Activated naive CD4-positive, alpha-beta T cell treated with anti-CD3 and anti-CD28 coated beads, Interleukin-2, amount 50 U/mL, for 72 hours (primary cell): ENCODE results near the gene PCNP. TPM values are rescaled to one million over a fixed set of nuclear protein-coding genes. Genes with fewer than 3 reads are reported as not detected.
"Not testable (repeated sequence)": the region's sequence is repeated elsewhere in the genome, so short reads cannot be mapped to it uniquely, and the experiment has no call there.

ENCODE experiments used
- ATAC-seq, 2 donors: fragments of 150-1000 bp; cut with Tn5 transposase; 2 replicates each; pipeline ENCODE4 v1.10.0; 2021; ENCODE audit warnings: mild to moderate bottlenecking in 2 of 2, moderate library complexity in 2 of 2
- DNase-seq, 2 donors: peaks; one replicate each; pipeline ENCODE4 v3.0.0; 2021 to 2022; ENCODE audit warnings: low spot score in 2 of 2
- H3K27ac Mint-ChIP-seq, 2 donors: one replicate each; pipeline ENCODE4 v1.8.0; 2022; ENCODE audit warnings: mild to moderate bottlenecking in 2 of 2, mixed read lengths in 2 of 2
- H3K36me3 Mint-ChIP-seq, 2 donors: one replicate each; pipeline ENCODE4 v1.8.0; 2022; ENCODE audit warnings: mixed read lengths in 2 of 2
- H3K9me3 Mint-ChIP-seq, 2 donors: one replicate each; pipeline ENCODE4 v1.8.0; 2022; ENCODE audit warnings: mixed read lengths in 2 of 2
- total RNA-seq, 2 donors: library from RNA; stranded (reverse); gene quantifications; one replicate each; pipeline ENCODE4 v1.2.3, GENCODE V29; 2022

Gene PCNP
- 100 to 1,000 TPM; 199 to 209 TPM for total RNA-seq

GRCh38 chr3:101573449-101574387 is at the start of gene PCNP:
Gene PCNP, plus strand, starts transcription at chr3:101574180. Its CDS starts 36 bp downstream, at chr3:101574216.
- Mint-ChIP-seq H3K27ac (peak within 1 kb of the TSS; percentile 95 to 97), H3K36me3 (peaks cover 24 to 25% of the 10 kb centered on the region in 2 donors), H3K9me3 (no peaks in the 10 kb centered on the region)
- ATAC-seq (peak; percentile 88 to 89), DNase-seq (peak; percentile 98 to 99)

GRCh38 chr3:101527441-101527840 is 46.5 kb upstream of the PCNP start:
- H3K27ac Mint-ChIP-seq, result no peak overlapping the region
- peaks cover 9 to 29% of the 10 kb centered on the region in 2 donors for H3K9me3 Mint-ChIP-seq
- ATAC-seq, result no peak
- peaks cover 6 to 38% of the 10 kb centered on the region in 2 donors for H3K36me3 Mint-ChIP-seq
- no peak for DNase-seq

GRCh38 chr3:101527906-101528305 is 46.1 kb upstream of the PCNP start:
- Mint-ChIP-seq H3K27ac (no peak overlapping the region), H3K9me3 (peaks cover 9 to 29% of the 10 kb centered on the region in 2 donors), H3K36me3 (peaks cover 6 to 33% of the 10 kb centered on the region in 2 donors)
- no peak for DNase-seq
- ATAC-seq, result no peak

GRCh38 chr3:101529816-101530685 is 43.9 kb upstream of the PCNP start:
- peaks cover 5 to 18% of the 10 kb centered on the region in 2 donors for H3K9me3 Mint-ChIP-seq
- peak overlapping the region; percentile 9 to 75 for H3K27ac Mint-ChIP-seq
- no peak for DNase-seq
- peaks cover 3 to 26% of the 10 kb centered on the region in 2 donors for H3K36me3 Mint-ChIP-seq
- peak in 1 of 2 donors; percentile 4 for ATAC-seq

- ATAC-seq, result no peak
- peaks cover 3 to 14% of the 10 kb centered on the region in 2 donors for H3K9me3 Mint-ChIP-seq
Measured at GRCh38 chr3:101530686-101531047, 43.3 kb upstream of the PCNP start.

GRCh38 chr3:101531473-101532086 is 42.4 kb upstream of the PCNP start:
- peaks cover 3 to 14% of the 10 kb centered on the region in 2 donors for H3K9me3 Mint-ChIP-seq
- peak overlapping the region; percentile 17 to 75 for H3K27ac Mint-ChIP-seq
- no peak for DNase-seq
- peak; percentile 82 to 93 for ATAC-seq
- H3K36me3 Mint-ChIP-seq, result peaks cover 0 to 23% of the 10 kb centered on the region in 2 donors

More at GRCh38 chr3:101530686-101531047, 43.3 kb upstream of the PCNP start:
- peak overlapping the region; percentile 9 to 75 for H3K27ac Mint-ChIP-seq
- peaks cover 0 to 23% of the 10 kb centered on the region in 2 donors for H3K36me3 Mint-ChIP-seq
- no peak for DNase-seq

- DNase-seq (no peak), ATAC-seq (no peak)
- Mint-ChIP-seq H3K9me3 (peaks cover 3 to 14% of the 10 kb centered on the region in 2 donors), H3K27ac (peak overlapping the region in 1 of 2 donors; percentile 75), H3K36me3 (peaks cover 0 to 23% of the 10 kb centered on the region in 2 donors)
Measured at GRCh38 chr3:101532783-101533602, 41.0 kb upstream of the PCNP start.

- Mint-ChIP-seq H3K27ac (no peak overlapping the region), H3K36me3 (peaks cover 0 to 23% of the 10 kb centered on the region in 2 donors), H3K9me3 (peaks cover 3 to 14% of the 10 kb centered on the region in 2 donors)
- DNase-seq, result no peak
- no peak for ATAC-seq
Measured at GRCh38 chr3:101533603-101533968, 40.4 kb upstream of the PCNP start.

- H3K36me3 Mint-ChIP-seq, result peaks cover 11 to 12% of the 10 kb centered on the region in 2 donors
- DNase-seq, result no peak
- no peak for ATAC-seq
- H3K9me3 Mint-ChIP-seq, result peaks cover 4 to 10% of the 10 kb centered on the region in 2 donors
- no peak overlapping the region for H3K27ac Mint-ChIP-seq
Measured at GRCh38 chr3:101535221-101535620, 38.8 kb upstream of the PCNP start.

GRCh38 chr3:101536266-101536665 is 37.7 kb upstream of the PCNP start:
- DNase-seq, result no peak
- Mint-ChIP-seq H3K9me3 (peaks cover 4 to 5% of the 10 kb centered on the region in 2 donors), H3K36me3 (peaks cover 1 to 12% of the 10 kb centered on the region in 2 donors), H3K27ac (no peak overlapping the region)
- no peak for ATAC-seq

- Mint-ChIP-seq H3K36me3 (peaks cover 0 to 12% of the 10 kb centered on the region in 2 donors), H3K27ac (peak overlapping the region in 1 of 2 donors; percentile 69)
- not testable (repeated sequence) for DNase-seq, ATAC-seq, H3K9me3 Mint-ChIP-seq
Measured at GRCh38 chr3:101536955-101537354, 37.0 kb upstream of the PCNP start.

GRCh38 chr3:101542957-101543356 is 31.0 kb upstream of the PCNP start:
- H3K27ac Mint-ChIP-seq, result peak overlapping the region; percentile 60 to 91
- H3K36me3 Mint-ChIP-seq, result peaks cover 0 to 12% of the 10 kb centered on the region in 2 donors
- ATAC-seq, result peak in 1 of 2 donors; percentile 88
- DNase-seq, result no peak
- peaks cover 4 to 8% of the 10 kb centered on the region in 2 donors for H3K9me3 Mint-ChIP-seq

- ATAC-seq (peak; percentile 63 to 77), DNase-seq (no peak)
- Mint-ChIP-seq H3K27ac (peak overlapping the region; percentile 32 to 60), H3K36me3 (peaks cover 0 to 6% of the 10 kb centered on the region in 2 donors), H3K9me3 (peaks cover 4 to 8% of the 10 kb centered on the region in 2 donors)
Measured at GRCh38 chr3:101544161-101544850, 29.7 kb upstream of the PCNP start.

GRCh38 chr3:101548527-101549105 is 25.4 kb upstream of the PCNP start:
- no peak for ATAC-seq
- DNase-seq, result no peak
- Mint-ChIP-seq H3K9me3 (no peaks in the 10 kb centered on the region), H3K36me3 (no peaks in the 10 kb centered on the region), H3K27ac (peak overlapping the region in 1 of 2 donors; percentile 20)

GRCh38 chr3:101549473-101549872 is 24.5 kb upstream of the PCNP start:
- H3K9me3 Mint-ChIP-seq, result no peaks in the 10 kb centered on the region
- ATAC-seq, result no peak
- no peak overlapping the region for H3K27ac Mint-ChIP-seq

More at GRCh38 chr3:101549473-101549872, 24.5 kb upstream of the PCNP start:
- H3K36me3 Mint-ChIP-seq, result no peaks in the 10 kb centered on the region
- DNase-seq, result no peak
